Measurements from ENCODE around the gene LAPTM4A. TPM values are rescaled to one million over a fixed set of nuclear protein-coding genes. Genes with fewer than 3 reads are reported as not detected.
"Not testable (repeated sequence)": the region's sequence is repeated elsewhere in the genome, so short reads cannot be mapped to it uniquely, and the experiment has no call there.

LAPTM4A gene
- total and polyA plus RNA-seq, 2 experiments from 2014 or later: 255 to 455 TPM

DNA sequence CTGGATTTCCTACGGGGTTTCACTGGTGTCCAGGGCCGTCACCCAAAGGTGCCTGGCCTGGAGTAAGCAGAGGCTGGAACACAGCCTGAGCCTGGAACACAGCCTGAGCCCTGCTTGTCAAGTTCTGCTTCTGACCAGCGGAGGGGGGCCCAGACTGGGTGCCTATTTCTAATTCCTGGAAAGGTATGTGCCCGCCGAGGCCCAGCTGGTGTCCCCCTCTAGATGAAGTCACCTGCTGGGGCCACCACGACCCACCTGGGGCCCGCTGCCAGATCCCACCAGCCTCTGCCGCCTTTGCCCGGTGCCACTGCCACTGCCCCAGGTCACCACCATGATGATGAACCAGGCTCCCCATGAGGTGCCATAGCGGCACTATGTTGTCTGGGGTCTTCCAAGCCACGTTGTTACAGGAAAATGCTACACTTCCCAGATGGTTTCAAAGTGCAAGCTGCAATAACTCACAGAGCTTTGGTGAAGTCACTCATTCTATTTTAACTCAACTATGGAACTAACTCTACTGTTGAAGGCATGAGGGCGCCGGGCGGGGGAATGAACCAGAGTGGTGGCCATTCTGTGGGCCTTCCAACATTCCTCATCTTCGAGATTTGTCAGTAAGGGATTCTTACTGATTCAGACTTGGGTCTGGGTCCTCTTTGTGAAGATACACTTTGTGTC lies 40.9 kb upstream of the LAPTM4A start:
- no peak overlapping the region for H3K4me2 ChIP-seq
- no peak for DNase-seq (ENCODE audit: low spot score)
- TF ChIP-seq EZH2 (IDR thresholded peaks at IDR 0.05; ENCODE audit: borderline replicate concordance) (no peak), EZH2phosphoT487 (IDR thresholded peaks at IDR 0.05; ENCODE audit: low read depth, severe bottlenecking, unreplicated experiment) (no peak)
- no peak overlapping the region for H3K4me3 ChIP-seq
- H3K4me1 ChIP-seq (ENCODE audit: insufficient read depth): peaks cover 14% of the 10 kb centered on the region
- H3K27ac ChIP-seq: no peak overlapping the region
- H3K9me2 ChIP-seq (replicated peaks; ENCODE audit: insufficient read depth): no peaks in the 10 kb centered on the region
- no peaks in the 10 kb centered on the region for H3K79me2 ChIP-seq
- H3K27me3 ChIP-seq: no peaks in the 10 kb centered on the region
- H2AFZ ChIP-seq: no peak overlapping the region
- H3K36me3 ChIP-seq (replicated peaks; ENCODE audit: insufficient read depth, low read depth): no peaks in the 10 kb centered on the region
- no peaks in the 10 kb centered on the region for H4K20me1 ChIP-seq (ENCODE audit: insufficient read depth, poor library complexity, severe bottlenecking)
- no peaks in the 10 kb centered on the region for H3K9me3 ChIP-seq (ENCODE audit: low read depth)
- WGBS (ENCODE audit: low lambda C conversion rate, missing lambda C conversion rate): 97% methylated on average over 15 of the region's 15 CpGs

DNA sequence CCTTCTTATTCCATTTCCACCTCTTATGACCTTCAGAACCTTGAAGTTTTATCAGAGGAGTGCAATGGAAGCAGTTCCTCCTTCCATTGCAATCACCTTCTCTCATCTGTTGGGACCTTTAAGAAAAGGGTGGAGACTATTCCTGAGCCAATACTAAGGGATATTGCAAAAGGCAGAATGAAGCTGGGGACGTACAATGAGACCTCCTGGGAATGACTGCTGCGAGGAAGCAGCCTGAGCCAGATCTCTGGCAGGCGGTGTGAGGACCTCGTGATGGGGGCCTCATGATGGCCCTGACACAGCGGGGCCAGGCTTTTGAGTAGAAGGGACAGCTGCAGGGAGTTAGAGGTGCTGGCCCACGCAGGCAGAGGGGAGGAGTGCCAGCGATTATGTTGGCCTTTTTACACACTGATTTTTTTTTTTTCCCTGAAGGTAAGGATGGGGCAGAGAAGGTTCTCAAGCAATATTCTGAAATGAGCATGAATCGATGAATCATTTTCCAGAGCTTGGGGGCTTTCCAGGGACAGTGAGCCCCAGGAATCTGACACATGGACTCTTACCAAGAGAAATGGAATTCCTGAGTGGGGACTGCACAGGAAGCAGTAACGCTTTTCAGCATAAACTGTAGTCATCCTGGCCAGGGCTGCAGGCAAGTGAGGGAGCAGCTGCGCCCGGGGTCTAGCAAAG lies 40.0 kb upstream of the LAPTM4A start:
- WGBS (ENCODE audit: low lambda C conversion rate, missing lambda C conversion rate): 62% methylated on average over 11 of the region's 11 CpGs
- H3K9me3 ChIP-seq (ENCODE audit: low read depth): no peaks in the 10 kb centered on the region
- peak overlapping the region; percentile 40 for H3K27ac ChIP-seq
- H3K4me3 ChIP-seq: no peak overlapping the region
- H4K20me1 ChIP-seq (ENCODE audit: insufficient read depth, poor library complexity, severe bottlenecking): no peaks in the 10 kb centered on the region
- H3K79me2 ChIP-seq: no peaks in the 10 kb centered on the region
- H3K9me2 ChIP-seq (replicated peaks; ENCODE audit: insufficient read depth): no peaks in the 10 kb centered on the region
- no peaks in the 10 kb centered on the region for H3K27me3 ChIP-seq
- DNase-seq (ENCODE audit: low spot score): no peak
- peaks cover 14% of the 10 kb centered on the region for H3K4me1 ChIP-seq (ENCODE audit: insufficient read depth)
- no peaks in the 10 kb centered on the region for H3K36me3 ChIP-seq (replicated peaks; ENCODE audit: insufficient read depth, low read depth)
- no peak overlapping the region for H2AFZ ChIP-seq
- H3K4me2 ChIP-seq: peak overlapping the region; percentile 35
- TF ChIP-seq EZH2 (IDR thresholded peaks at IDR 0.05; ENCODE audit: borderline replicate concordance) (no peak), EZH2phosphoT487 (IDR thresholded peaks at IDR 0.05; ENCODE audit: low read depth, severe bottlenecking, unreplicated experiment) (no peak), CTCF (IDR thresholded peaks at IDR 0.05; ENCODE audit: poor library complexity) (no peak)

- Histone ChIP-seq H2AFZ (no peak overlapping the region), H3K27ac (no peak overlapping the region), H4K20me1 (ENCODE audit: insufficient read depth, poor library complexity, severe bottlenecking) (no peaks in the 10 kb centered on the region), H3K9me2 (replicated peaks; ENCODE audit: insufficient read depth) (no peaks in the 10 kb centered on the region), H3K4me2 (no peak overlapping the region), H3K27me3 (no peaks in the 10 kb centered on the region), H3K9me3 (ENCODE audit: low read depth) (no peaks in the 10 kb centered on the region), H3K36me3 (replicated peaks; ENCODE audit: insufficient read depth, low read depth) (no peaks in the 10 kb centered on the region), H3K4me3 (no peak overlapping the region), H3K4me1 (ENCODE audit: insufficient read depth) (peaks cover 14% of the 10 kb centered on the region), H3K79me2 (no peaks in the 10 kb centered on the region)
- DNase-seq (ENCODE audit: low spot score): no peak
- TF ChIP-seq EZH2phosphoT487 (IDR thresholded peaks at IDR 0.05; ENCODE audit: low read depth, severe bottlenecking, unreplicated experiment) (no peak), EZH2 (IDR thresholded peaks at IDR 0.05; ENCODE audit: borderline replicate concordance) (no peak), CTCF (IDR thresholded peaks at IDR 0.05; ENCODE audit: poor library complexity) (no peak)
- WGBS (ENCODE audit: low lambda C conversion rate, missing lambda C conversion rate): 85% methylated on average over 9 of the region's 9 CpGs
Measured at GRCh38 chr2:20089715-20090464, 38.5 kb upstream of the LAPTM4A start.

DNA sequence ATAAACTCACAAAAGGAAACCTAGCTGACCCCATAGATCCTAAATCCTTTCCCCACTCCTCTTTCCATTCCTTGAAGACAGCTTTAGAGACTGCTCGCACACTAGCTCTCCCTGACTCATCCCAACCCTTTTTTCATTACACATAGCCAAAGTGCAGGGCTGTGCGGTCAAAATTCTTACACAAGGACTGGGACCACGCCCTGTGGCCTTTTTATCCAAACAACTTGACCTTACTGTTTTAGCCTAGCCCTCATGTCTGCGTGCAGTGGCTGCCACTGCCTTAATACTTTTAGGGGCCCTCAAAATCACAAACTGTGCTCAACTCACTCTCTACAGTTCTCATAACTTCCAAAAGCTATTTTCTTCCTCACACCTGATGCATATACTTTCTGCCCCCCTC lies 34.5 kb upstream of the LAPTM4A start:
- not testable (repeated sequence) for H3K79me2 ChIP-seq; H3K36me3 ChIP-seq (replicated peaks; ENCODE audit: insufficient read depth, low read depth); H3K4me3 ChIP-seq; H2AFZ ChIP-seq; H4K20me1 ChIP-seq (ENCODE audit: insufficient read depth, poor library complexity, severe bottlenecking); DNase-seq (ENCODE audit: low spot score); H3K27ac ChIP-seq; H3K9me3 ChIP-seq (ENCODE audit: low read depth); H3K27me3 ChIP-seq; H3K4me2 ChIP-seq; H3K4me1 ChIP-seq (ENCODE audit: insufficient read depth); H3K9me2 ChIP-seq (replicated peaks; ENCODE audit: insufficient read depth)
- WGBS (ENCODE audit: low lambda C conversion rate, missing lambda C conversion rate): 82% methylated on average over 4 of the region's 4 CpGs

GRCh38 chr2:20082812-20083211 lies 31.4 kb upstream of the LAPTM4A start:
- not testable (repeated sequence) for H3K27me3 ChIP-seq; H3K36me3 ChIP-seq (replicated peaks; ENCODE audit: insufficient read depth, low read depth); H3K27ac ChIP-seq; H3K79me2 ChIP-seq; H3K9me3 ChIP-seq (ENCODE audit: low read depth); H4K20me1 ChIP-seq (ENCODE audit: insufficient read depth, poor library complexity, severe bottlenecking); DNase-seq (ENCODE audit: low spot score); H3K4me2 ChIP-seq; H3K9me2 ChIP-seq (replicated peaks; ENCODE audit: insufficient read depth); H2AFZ ChIP-seq; H3K4me1 ChIP-seq (ENCODE audit: insufficient read depth); H3K4me3 ChIP-seq
- 89% methylated on average over 8 of the region's 8 CpGs for WGBS (ENCODE audit: low lambda C conversion rate, missing lambda C conversion rate)
